Astrocyte of the cerebellum (primary cell): ENCODE results near the gene FRMD4A.
"Not testable (repeated sequence)": the region's sequence is repeated elsewhere in the genome, so short reads cannot be mapped to it uniquely, and the experiment has no call there.

ENCODE experiments used
- DNase-seq: peaks from one replicate; pipeline ENCODE4 v3.0.0-alpha.2; 2011; ENCODE audit warnings: low read depth
- H3K4me3 ChIP-seq: 2 replicates; pipeline ENCODE4 v1.5.1; 2011; ENCODE audit warnings: mild to moderate bottlenecking, low read depth, low read length, moderate library complexity
- CTCF ChIP-seq: IDR thresholded peaks from 2 replicates; pipeline ENCODE4 v1.5.1; 2012; ENCODE audit warnings: low read length, low read depth, moderate library complexity, mild to moderate bottlenecking; ENCODE audit errors: missing control alignments
- in situ Hi-C: cut with HindIII; loops from 2 replicates; pipeline ENCODE4 v1.10.0; 2017; ENCODE audit warnings: low sequenced_read_pairs

The FRMD4A gene

GRCh38 chr10:14047431-14047830, 283.3 kb downstream of the FRMD4A start:
- in situ Hi-C loops = no loop called here
- H3K4me3 ChIP-seq = no peak overlapping the region
- DNase-seq = no peak
- no peak for TF ChIP-seq CTCF

- H3K4me3 ChIP-seq, in situ Hi-C loops, DNase-seq: not testable (repeated sequence)
Observed at GRCh38 chr10:14042051-14042450, 288.7 kb downstream of the FRMD4A start.

- no peak overlapping the region for H3K4me3 ChIP-seq
- DNase-seq = no peak
- no peak for TF ChIP-seq CTCF
- in situ Hi-C loops = no loop called here
Observed at GRCh38 chr10:14040787-14041631, 289.7 kb downstream of the FRMD4A start.

GRCh38 chr10:14039968-14040668, 290.6 kb downstream of the FRMD4A start:
- H3K4me3 ChIP-seq = no peak overlapping the region
- no peak for DNase-seq
- TF ChIP-seq CTCF = no peak
- in situ Hi-C loops = no loop called here

GRCh38 chr10:14036233-14036632, 294.5 kb downstream of the FRMD4A start:
- no peak overlapping the region for H3K4me3 ChIP-seq
- TF ChIP-seq CTCF = no peak
- in situ Hi-C loops = no loop called here
- no peak for DNase-seq

GRCh38 chr10:14035506-14035905, 295.2 kb downstream of the FRMD4A start:
- TF ChIP-seq CTCF = no peak
- no peak for DNase-seq
- in situ Hi-C loops = no loop called here
- no peak overlapping the region for H3K4me3 ChIP-seq
